ENCODE measurements around the gene SYNJ2.

The SYNJ2 gene

DNA sequence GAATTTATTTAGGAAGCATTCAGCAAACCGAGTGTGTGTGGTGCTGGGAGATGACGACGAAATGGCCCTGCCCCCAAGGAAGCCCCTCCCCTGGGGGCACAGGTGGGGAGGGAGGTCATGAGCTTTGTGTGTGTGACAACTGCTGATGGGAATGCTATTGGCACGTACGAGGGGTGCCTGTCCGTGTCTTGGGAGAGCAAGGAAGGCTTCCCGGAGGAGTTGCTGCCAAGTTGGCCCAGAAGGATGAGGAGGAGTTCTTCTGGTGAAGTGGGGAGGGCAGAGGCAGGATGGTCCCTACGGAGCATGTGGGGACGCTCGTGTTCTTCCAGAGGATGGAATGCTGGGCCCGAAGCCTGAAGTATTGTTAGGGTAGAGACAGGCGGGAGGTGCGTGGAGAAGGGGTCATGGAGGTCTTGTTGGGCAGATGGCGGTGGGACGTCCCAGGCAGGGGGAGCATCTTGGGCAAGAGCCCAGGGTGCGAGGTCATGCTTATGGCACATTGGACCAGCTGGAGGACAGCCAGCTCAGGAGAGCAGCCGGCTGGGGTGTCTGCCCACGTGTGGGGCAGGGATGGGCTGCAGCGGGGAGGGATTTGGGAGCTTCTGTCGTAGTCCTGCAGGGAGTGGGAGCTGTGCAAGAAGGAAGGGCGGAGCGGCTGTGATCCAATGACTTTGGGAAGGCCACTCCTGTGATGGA lies 46.1 kb downstream of the SYNJ2 start:
- ATAC-seq (ENCODE audit: insufficient read depth, low read depth) (no peak), DNase-seq (no peak)
- H4K20me1 ChIP-seq (ENCODE audit: insufficient read depth, low read length) = peaks cover 29% of the 10 kb centered on the region
- H3K9ac ChIP-seq (ENCODE audit: low read depth, low read length) = no peak overlapping the region
- no peaks in the 10 kb centered on the region for H3K9me3 ChIP-seq (ENCODE audit: insufficient read depth, low read length, severe bottlenecking)
- H3K27me3 ChIP-seq (ENCODE audit: insufficient read depth, low read length, poor library complexity) = no peaks in the 10 kb centered on the region
- TF ChIP-seq, protein P1, sequence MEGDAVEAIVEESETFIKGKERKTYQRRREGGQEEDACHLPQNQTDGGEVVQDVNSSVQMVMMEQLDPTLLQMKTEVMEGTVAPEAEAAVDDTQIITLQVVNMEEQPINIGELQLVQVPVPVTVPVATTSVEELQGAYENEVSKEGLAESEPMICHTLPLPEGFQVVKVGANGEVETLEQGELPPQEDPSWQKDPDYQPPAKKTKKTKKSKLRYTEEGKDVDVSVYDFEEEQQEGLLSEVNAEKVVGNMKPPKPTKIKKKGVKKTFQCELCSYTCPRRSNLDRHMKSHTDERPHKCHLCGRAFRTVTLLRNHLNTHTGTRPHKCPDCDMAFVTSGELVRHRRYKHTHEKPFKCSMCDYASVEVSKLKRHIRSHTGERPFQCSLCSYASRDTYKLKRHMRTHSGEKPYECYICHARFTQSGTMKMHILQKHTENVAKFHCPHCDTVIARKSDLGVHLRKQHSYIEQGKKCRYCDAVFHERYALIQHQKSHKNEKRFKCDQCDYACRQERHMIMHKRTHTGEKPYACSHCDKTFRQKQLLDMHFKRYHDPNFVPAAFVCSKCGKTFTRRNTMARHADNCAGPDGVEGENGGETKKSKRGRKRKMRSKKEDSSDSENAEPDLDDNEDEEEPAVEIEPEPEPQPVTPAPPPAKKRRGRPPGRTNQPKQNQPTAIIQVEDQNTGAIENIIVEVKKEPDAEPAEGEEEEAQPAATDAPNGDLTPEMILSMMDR (IDR thresholded peaks at IDR 0.05; ENCODE audit: borderline replicate concordance, extremely low read depth, low read length, poor library complexity, severe bottlenecking) = no peak
- no peak for TF ChIP-seq EZH2 (IDR thresholded peaks at IDR 0.05; ENCODE audit: borderline replicate concordance, low read depth, low read length, severe bottlenecking)
- H3K4me1 ChIP-seq (ENCODE audit: insufficient read depth, low read length) = peaks cover 44% of the 10 kb centered on the region
- H3K36me3 ChIP-seq (ENCODE audit: insufficient read depth, low read length) = peaks cover 11% of the 10 kb centered on the region
- H3K4me3 ChIP-seq (ENCODE audit: low read depth in 1 of 2, low read length in 2 of 2) = no peak overlapping the region
- peak overlapping the region; percentile 90 for H3K27ac ChIP-seq (ENCODE audit: low read length)
- H3K4me2 ChIP-seq (ENCODE audit: insufficient read depth, low read length) = 0 out of 2 replicates have a peak overlapping the region, but pooled peaks have one; percentile 86
- H3K79me2 ChIP-seq (ENCODE audit: insufficient read depth, low read length) = peaks cover 12% of the 10 kb centered on the region
- no peak overlapping the region for H2AFZ ChIP-seq (ENCODE audit: low read depth, low read length)

DNA sequence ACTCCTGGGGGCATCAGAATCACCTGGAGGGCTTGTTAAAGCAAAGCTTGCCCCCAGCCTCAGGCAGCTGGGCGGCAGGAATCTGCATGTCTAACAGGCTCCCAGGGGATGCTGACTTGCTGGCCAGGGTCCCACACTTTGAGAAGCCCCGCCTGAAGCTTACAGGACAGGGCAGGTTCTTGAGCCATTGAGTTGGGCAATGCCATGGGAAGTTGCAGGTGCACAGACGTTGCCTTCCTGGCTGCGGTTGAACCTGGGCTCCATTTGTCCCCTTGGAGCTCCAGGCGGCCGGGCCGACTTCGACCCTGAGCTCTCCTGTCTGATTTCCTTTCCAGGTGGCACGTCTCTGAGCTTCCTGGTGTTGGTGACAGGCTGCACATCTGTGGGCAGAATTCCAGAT lies 46.8 kb downstream of the SYNJ2 start:
- Histone ChIP-seq H3K4me2 (ENCODE audit: insufficient read depth, low read length) (no peak overlapping the region), H2AFZ (ENCODE audit: low read depth, low read length) (no peak overlapping the region), H3K4me3 (ENCODE audit: low read depth in 1 of 2, low read length in 2 of 2) (no peak overlapping the region), H3K79me2 (ENCODE audit: insufficient read depth, low read length) (peaks cover 10% of the 10 kb centered on the region), H4K20me1 (ENCODE audit: insufficient read depth, low read length) (peaks cover 33% of the 10 kb centered on the region), H3K9ac (ENCODE audit: low read depth, low read length) (no peak overlapping the region), H3K27me3 (ENCODE audit: insufficient read depth, low read length, poor library complexity) (no peaks in the 10 kb centered on the region), H3K4me1 (ENCODE audit: insufficient read depth, low read length) (peaks cover 44% of the 10 kb centered on the region), H3K36me3 (ENCODE audit: insufficient read depth, low read length) (peaks cover 16% of the 10 kb centered on the region), H3K27ac (ENCODE audit: low read length) (no peak overlapping the region), H3K9me3 (ENCODE audit: insufficient read depth, low read length, severe bottlenecking) (no peaks in the 10 kb centered on the region)
- no peak for DNase-seq
- ATAC-seq (ENCODE audit: insufficient read depth, low read depth) = no peak
- TF ChIP-seq EZH2 (IDR thresholded peaks at IDR 0.05; ENCODE audit: borderline replicate concordance, low read depth, low read length, severe bottlenecking) = no peak
- TF ChIP-seq, protein P1 (IDR thresholded peaks at IDR 0.05; ENCODE audit: borderline replicate concordance, extremely low read depth, low read length, poor library complexity, severe bottlenecking) = no peak

DNA sequence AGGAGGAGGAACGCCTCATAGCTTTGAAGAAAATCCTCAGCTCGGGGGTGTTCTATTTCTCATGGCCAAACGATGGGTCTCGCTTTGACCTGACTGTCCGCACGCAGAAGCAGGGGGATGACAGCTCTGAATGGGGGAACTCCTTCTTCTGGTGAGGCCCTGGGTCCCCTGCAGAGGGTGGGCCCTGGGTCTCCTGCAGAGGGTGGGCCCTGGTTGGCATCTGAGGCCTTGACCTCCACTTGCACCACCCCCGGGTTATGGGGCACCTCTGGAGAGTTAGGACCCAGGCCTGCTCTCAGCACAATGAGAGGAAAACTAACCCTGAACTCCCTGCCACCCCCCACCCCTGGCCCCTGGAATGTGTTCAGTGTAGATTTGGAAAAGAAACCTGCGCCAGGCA lies 47.2 kb downstream of the SYNJ2 start:
- H3K36me3 ChIP-seq (ENCODE audit: insufficient read depth, low read length) = peaks cover 20% of the 10 kb centered on the region
- H3K9ac ChIP-seq (ENCODE audit: low read depth, low read length) = no peak overlapping the region
- peaks cover 34% of the 10 kb centered on the region for H4K20me1 ChIP-seq (ENCODE audit: insufficient read depth, low read length)
- no peak for ATAC-seq (ENCODE audit: insufficient read depth, low read depth)
- H2AFZ ChIP-seq (ENCODE audit: low read depth, low read length) = no peak overlapping the region
- H3K27ac ChIP-seq (ENCODE audit: low read length) = no peak overlapping the region
- H3K4me3 ChIP-seq (ENCODE audit: low read depth in 1 of 2, low read length in 2 of 2) = no peak overlapping the region
- H3K4me2 ChIP-seq (ENCODE audit: insufficient read depth, low read length) = no peak overlapping the region
- no peaks in the 10 kb centered on the region for H3K9me3 ChIP-seq (ENCODE audit: insufficient read depth, low read length, severe bottlenecking)
- no peak for DNase-seq
- no peak for TF ChIP-seq EZH2 (IDR thresholded peaks at IDR 0.05; ENCODE audit: borderline replicate concordance, low read depth, low read length, severe bottlenecking)
- TF ChIP-seq, protein P1 (IDR thresholded peaks at IDR 0.05; ENCODE audit: borderline replicate concordance, extremely low read depth, low read length, poor library complexity, severe bottlenecking) = no peak
- peaks cover 10% of the 10 kb centered on the region for H3K79me2 ChIP-seq (ENCODE audit: insufficient read depth, low read length)
- no peaks in the 10 kb centered on the region for H3K27me3 ChIP-seq (ENCODE audit: insufficient read depth, low read length, poor library complexity)
- peaks cover 44% of the 10 kb centered on the region for H3K4me1 ChIP-seq (ENCODE audit: insufficient read depth, low read length)
